Measurements from ENCODE around the gene ADGRF5.

GRCh38 chr6:46915866-46916265 is 5.9 kb downstream of the ADGRF5 start:
- TF ChIP-seq, protein P1, sequence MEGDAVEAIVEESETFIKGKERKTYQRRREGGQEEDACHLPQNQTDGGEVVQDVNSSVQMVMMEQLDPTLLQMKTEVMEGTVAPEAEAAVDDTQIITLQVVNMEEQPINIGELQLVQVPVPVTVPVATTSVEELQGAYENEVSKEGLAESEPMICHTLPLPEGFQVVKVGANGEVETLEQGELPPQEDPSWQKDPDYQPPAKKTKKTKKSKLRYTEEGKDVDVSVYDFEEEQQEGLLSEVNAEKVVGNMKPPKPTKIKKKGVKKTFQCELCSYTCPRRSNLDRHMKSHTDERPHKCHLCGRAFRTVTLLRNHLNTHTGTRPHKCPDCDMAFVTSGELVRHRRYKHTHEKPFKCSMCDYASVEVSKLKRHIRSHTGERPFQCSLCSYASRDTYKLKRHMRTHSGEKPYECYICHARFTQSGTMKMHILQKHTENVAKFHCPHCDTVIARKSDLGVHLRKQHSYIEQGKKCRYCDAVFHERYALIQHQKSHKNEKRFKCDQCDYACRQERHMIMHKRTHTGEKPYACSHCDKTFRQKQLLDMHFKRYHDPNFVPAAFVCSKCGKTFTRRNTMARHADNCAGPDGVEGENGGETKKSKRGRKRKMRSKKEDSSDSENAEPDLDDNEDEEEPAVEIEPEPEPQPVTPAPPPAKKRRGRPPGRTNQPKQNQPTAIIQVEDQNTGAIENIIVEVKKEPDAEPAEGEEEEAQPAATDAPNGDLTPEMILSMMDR (IDR thresholded peaks at IDR 0.05), result no peak
- TF ChIP-seq POLR2AphosphoS5 (IDR thresholded peaks at IDR 0.05) (no peak), POLR2A (IDR thresholded peaks at IDR 0.05) (no peak), EP300 (IDR thresholded peaks at IDR 0.05) (no peak)
